Panc1 (cell line): ENCODE data around the gene MRPL18. TPM values are rescaled to one million over a fixed set of nuclear protein-coding genes. Genes with fewer than 3 reads are reported as not detected.

ENCODE experiments used
- ATAC-seq: fragments of 200-7000 bp; cut with Tn5 transposase; 2 replicates; pipeline ENCODE4 v1.9.1; 2020; ENCODE audit warnings: mild to moderate bottlenecking, moderate library complexity
- BruUV-seq: library from RNA; stranded (reverse); fragments of 400-500 nt; replicated peaks from 2 replicates; lab custom pipeline; 2021; lab: Mats Ljungman, UMichigan
- CTCF ChIA-PET: fragments of 300-600 bp; sonication (Branson Sonifier 250); formaldehyde crosslinking; loops from one replicate; lab custom pipeline; 2022; ENCODE audit warnings: antibody characterized with exemption; lab: Charles Lee
- POLR2A ChIA-PET: fragments of 300-600 bp; sonication (Branson Sonifier 250); formaldehyde crosslinking; loops from one replicate; lab custom pipeline; 2022; ENCODE audit warnings: antibody characterized with exemption; lab: Charles Lee
- DNase-seq: peaks from one replicate; pipeline ENCODE4 v3.0.0-alpha.2; 2010; ENCODE audit warnings: low read depth, low spot score
- H3K27ac ChIP-seq: 2 replicates; pipeline ENCODE4 v1.5.1; 2011; ENCODE audit warnings: mild to moderate bottlenecking, low read length, inconsistent platforms
- H3K27me3 ChIP-seq: fragments of 200-500 bp; sonication (Bioruptor generic); 2 replicates; pipeline ENCODE4 v1.6.0; 2014; ENCODE audit warnings: low read length, inconsistent platforms; ENCODE audit not compliant: control insufficient read depth, insufficient read depth
- H3K36me3 ChIP-seq: fragments of 200-500 bp; sonication (Bioruptor generic); 2 replicates; pipeline ENCODE4 v1.5.1; 2014; ENCODE audit warnings: inconsistent platforms, mild to moderate bottlenecking, low read length, moderate library complexity; ENCODE audit not compliant: control insufficient read depth, insufficient read depth
- H3K4me1 ChIP-seq: 2 replicates; pipeline ENCODE4 v1.5.1; 2011; ENCODE audit warnings: inconsistent platforms, mild to moderate bottlenecking, low read length, moderate library complexity; ENCODE audit not compliant: control insufficient read depth, insufficient read depth
- H3K4me3 ChIP-seq, 2 experiments: 2 replicates each; pipeline ENCODE4 v1.5.1; 2011 to 2012; ENCODE audit warnings: low read depth in 2 of 2, low read length in 2 of 2, mild to moderate bottlenecking in 2 of 2, inconsistent platforms in 1 of 2, moderate library complexity in 1 of 2
- H3K9me3 ChIP-seq: fragments of 200-500 bp; sonication (Bioruptor generic); 2 replicates; pipeline ENCODE4 v1.5.1; 2014; ENCODE audit warnings: low read depth, mild to moderate bottlenecking, inconsistent platforms, low read length, moderate library complexity; ENCODE audit not compliant: control insufficient read depth, insufficient read depth
- CTCF ChIP-seq: fragments of 450-650 bp; IDR thresholded peaks from 2 replicates; pipeline ENCODE4 v1.5.1; 2017; ENCODE audit warnings: mild to moderate bottlenecking
- POLR2AphosphoS5 ChIP-seq: IDR thresholded peaks from 2 replicates; pipeline ENCODE4 v1.6.1; 2012; ENCODE audit warnings: mild to moderate bottlenecking, low read depth, low read length, moderate library complexity
- REST ChIP-seq, 2 experiments: IDR thresholded peaks; 2 replicates each; pipeline ENCODE4 v1.6.1; 2011 to 2012; ENCODE audit warnings: low read depth in 2 of 2, control low read depth in 1 of 2, low read length in 1 of 2, mild to moderate bottlenecking in 1 of 2, moderate library complexity in 1 of 2; ENCODE audit not compliant: insufficient read depth in 1 of 2
- SIN3A ChIP-seq: IDR thresholded peaks from 2 replicates; pipeline ENCODE4 v1.6.1; 2012; ENCODE audit warnings: low read depth, mild to moderate bottlenecking, low read length, moderate library complexity, borderline replicate concordance; ENCODE audit not compliant: insufficient read depth
- TCF7L2 ChIP-seq: IDR thresholded peaks from 2 replicates; pipeline ENCODE4 v1.6.1; 2011; ENCODE audit warnings: mild to moderate bottlenecking, low read depth, low read length, inconsistent platforms
- in situ Hi-C: cut with HindIII; loops from 2 replicates; pipeline ENCODE4 v1.10.0; 2016; ENCODE audit warnings: low sequenced_read_pairs, low pct_unique_long_range_greater_than_20kb
- intact Hi-C: fragments of 100-400 bp; cut with micrococcal nuclease; formaldehyde crosslinking; loops from one replicate; pipeline ENCODE4 v1.10.0; 2022; ENCODE audit not compliant: unreplicated experiment
- total RNA-seq: library from RNA; stranded (reverse); gene quantifications from one replicate; pipeline ENCODE4 v1.2.1, GENCODE V29; 2021; ENCODE audit not compliant: unreplicated experiment

The MRPL18 gene
- total RNA-seq, 1 experiment from 2014 or later, result 98.4 TPM

GRCh38 chr6:159801935-159802334, 11.7 kb downstream of the MRPL18 start:
- no peak overlapping the region for H3K27ac ChIP-seq
- DNase-seq, result no peak
- H3K9me3 ChIP-seq, result no peaks in the 10 kb centered on the region
- BruUV-seq, result no TSS peak
- TF ChIP-seq POLR2AphosphoS5 (no peak), CTCF (no peak), SIN3A (no peak), REST (IDR thresholded peaks at IDR 0.05; ENCODE audit: insufficient read depth in 1 of 2, low read depth in 2 of 2, low read length in 1 of 2) (no peak)
- peaks cover 11% of the 10 kb centered on the region; the same call in 1 of the 2 replicates for H3K36me3 ChIP-seq
- H3K4me3 ChIP-seq, result no peak overlapping the region
- no peak for ATAC-seq
- intact Hi-C loops (no loop called here), in situ Hi-C loops (no loop called here)
- ChIA-PET CTCF (no interaction called here), POLR2A (no interaction called here)
- no peaks in the 10 kb centered on the region for H3K27me3 ChIP-seq
- H3K4me1 ChIP-seq, result no peaks in the 10 kb centered on the region

- Histone ChIP-seq H3K9me3 (no peaks in the 10 kb centered on the region), H3K27ac (no peak overlapping the region), H3K27me3 (no peaks in the 10 kb centered on the region), H3K4me1 (no peaks in the 10 kb centered on the region), H3K4me3 (no peak overlapping the region), H3K36me3 (no peaks in the 10 kb centered on the region)
- ChIA-PET CTCF (no interaction called here), POLR2A (no interaction called here)
- BruUV-seq, result no TSS peak
- DNase-seq, result no peak
- in situ Hi-C loops, result no loop called here
- TF ChIP-seq POLR2AphosphoS5 (no peak), CTCF (no peak), TCF7L2 (no peak), REST (IDR thresholded peaks at IDR 0.05; ENCODE audit: insufficient read depth in 1 of 2, low read depth in 2 of 2, low read length in 1 of 2) (no peak), SIN3A (no peak)
- ATAC-seq, result no peak
- intact Hi-C loops, result no loop called here
Measured at GRCh38 chr6:159804504-159804903, 14.2 kb downstream of the MRPL18 start.
